Heart right ventricle (tissue), 16 donors: ENCODE measurements around the gene SAYSD1. TPM values are rescaled to one million over a fixed set of nuclear protein-coding genes. Genes with fewer than 3 reads are reported as not detected.

Source experiments
- ATAC-seq, 8 donors: fragments of 200-7000 bp; cut with Tn5 transposase; one replicate each; pipeline ENCODE4 v1.9.1; 2020; ENCODE audit warnings: mild to moderate bottlenecking in 8 of 8, moderate library complexity in 8 of 8, moderate number of reproducible peaks in 1 of 8
- DNase-seq, 2 donors: peaks; one replicate each; pipeline ENCODE4 v3.0.0-alpha.2; 2020
- H3K27ac ChIP-seq, 10 donors: fragments of 200-600 bp; sonication (generic) in 2 of 10; one replicate each; pipeline versions ENCODE4 v1.5.0 to v1.8.0; 2020 to 2022; ENCODE audit warnings: mild to moderate bottlenecking in 3 of 10
- H3K27me3 ChIP-seq, 7 donors: fragments of 200-600 bp; one replicate each; pipeline ENCODE4 v1.8.0; 2021 to 2022; ENCODE audit warnings: mild to moderate bottlenecking in 2 of 7
- H3K36me3 ChIP-seq, 9 donors: fragments of 200-600 bp; sonication (generic) in 1 of 9; one replicate each; pipeline versions ENCODE4 v1.5.0 to v1.8.0; 2020 to 2022; ENCODE audit warnings: mild to moderate bottlenecking in 2 of 9
- H3K4me1 ChIP-seq, 9 donors: fragments of 200-600 bp; sonication (generic) in 1 of 9; one replicate each; pipeline versions ENCODE4 v1.5.0 to v1.8.0; 2020 to 2022; ENCODE audit warnings: mild to moderate bottlenecking in 4 of 9
- H3K4me3 ChIP-seq, 10 donors: fragments of 200-600 bp; sonication (generic) in 2 of 10; one replicate each; pipeline versions ENCODE4 v1.5.0 to v1.8.0; 2020 to 2022; ENCODE audit warnings: mild to moderate bottlenecking in 7 of 10, moderate library complexity in 2 of 10
- H3K9me3 ChIP-seq, 11 donors: fragments of 200-600 bp in 10 of 11; sonication (generic) in 2 of 11; one replicate each; pipeline versions ENCODE4 v1.5.0 to v1.8.0; 2013 to 2022; ENCODE audit warnings: mild to moderate bottlenecking in 2 of 11, control low read depth in 1 of 11, moderate library complexity in 1 of 11
- CTCF ChIP-seq, 9 donors: fragments of 200-600 bp; sonication (generic) in 2 of 9; IDR thresholded peaks; one replicate each; pipeline versions ENCODE4 v1.5.0 to v1.8.0; 2021 to 2022; ENCODE audit warnings: antibody characterized with exemption in 9 of 9, mild to moderate bottlenecking in 5 of 9, moderate library complexity in 1 of 9
- WGBS, 2 donors: extraction: QIAGEN DNeasy Blood & Tissue Kit; methylation state at CpG; one replicate each; pipeline ENCODE4 v1.1.7; 2013; ENCODE audit warnings: inconsistent platforms in 1 of 2; 5-methylcytosine and 5-hydroxymethylcytosine counted together
- intact Hi-C, 10 donors: fragments of 100-400 bp; cut with DNase I; formaldehyde crosslinking; loops; one replicate each; pipeline versions ENCODE4 v1.11.1 to v1.14.2; 2022
- polyA plus RNA-seq, 2 donors: library from polyadenylated mRNA; stranded (reverse); fragments of 200-250 nt; gene quantifications; one replicate each; pipeline ENCODE4 v1.2.3, GENCODE V29; 2013
- total RNA-seq, 10 donors: library from RNA; stranded (reverse); fragmentation: NEBNext Ultra II Directional in 3 of 10; extraction: Animal tissue kit (Norgen Biotek cat#: 25700) in 3 of 10; gene quantifications; one replicate each; pipeline versions ENCODE4 v1.2.1 to v1.2.4, GENCODE V29; 2021 to 2023
- donor health status: Arrhythmogenic right ventricular cardiomyopathy.
- donor health status: ischemic (EF 13 %, LVEDD 7.1; RV severe dilation, severe dysfunction).
- donor health status: healthy with polysubstance abuse.
- donor health status: DM: no; HTN: yes; CAD: no.
- donor health status: DM: no; HTN: no; CAD: no.
- donor health status: ischemic (EF 25% LVEDD 6.9; RV normal size, moderate dysfunction).
- donor health status: ischemic (EF 25% LVEDD 5.7; RV mildly dilated, moderate dysfunction).
- donor health status: healthy.
- donor health status: DM: yes; HTN: yes; CAD: no.
- donor health status: Ischemic cardiomyopathy.
- donor health status: ischemic (EF 35%, LVEDD 5.7; RV mildly dilated, moderate dysfunction).
- donor health status: nonischemic (EF 11% LVEDD 7.7; RV severe dilation, severe dysfunction).
- donor health status: DM: yes; HTN: yes; CAD: no.
- donor health status: PGD.
- donor health status: ischemic (EF 29% LVEDD 5.4; RV normal size, mild dysfunction).
- donor health status: nonischemic (EF 23%, LVEDD 6.1; RV moderate dilation, normal function).

SAYSD1 gene
- total and polyA plus RNA-seq, 12 donors: 6.4 to 11.5 (median 8.9) TPM

- intact Hi-C loops: no loop called here
- Histone ChIP-seq H3K4me3 (no peak overlapping the region), H3K9me3 (no peaks in the 10 kb centered on the region), H3K36me3 (no peaks in the 10 kb centered on the region), H3K27me3 (peaks cover 0 to 24% (median 0%) of the 10 kb centered on the region in 7 donors), H3K4me1 (peaks cover 0 to 6% (median under 1%) of the 10 kb centered on the region in 9 donors), H3K27ac (no peak overlapping the region)
- ATAC-seq (no peak), DNase-seq (no peak)
- TF ChIP-seq CTCF (IDR thresholded peaks at IDR 0.05): no peak
- WGBS, 2 donors: 81% methylated on average over 7 of the region's 7 CpGs
Observed at GRCh38 chr6:39068391-39068790, 46.6 kb downstream of the SAYSD1 start.

GRCh38 chr6:39065561-39065960 lies 49.4 kb downstream of the SAYSD1 start:
- Histone ChIP-seq H3K27me3 (peaks cover 0 to 17% (median 0%) of the 10 kb centered on the region in 7 donors), H3K27ac (no peak overlapping the region), H3K9me3 (no peaks in the 10 kb centered on the region), H3K4me1 (peaks cover 0 to 18% (median 11%) of the 10 kb centered on the region in 9 donors), H3K36me3 (no peaks in the 10 kb centered on the region), H3K4me3 (no peak overlapping the region)
- WGBS, 2 donors: 62 to 75% methylated on average over 8 of the region's 8 CpGs
- no peak for DNase-seq
- peak in 1 of 8 donors; percentile 46 for ATAC-seq
- TF ChIP-seq CTCF (IDR thresholded peaks at IDR 0.05): no peak
- intact Hi-C loops: no loop called here

GRCh38 chr6:39063526-39063925 lies 51.5 kb downstream of the SAYSD1 start:
- 7 to 29% methylated on average over 1 of the region's 1 CpG for WGBS, 2 donors
- H3K27me3 ChIP-seq: peaks cover 0 to 17% (median 7%) of the 10 kb centered on the region in 7 donors

GRCh38 chr6:39062014-39062740 lies 52.8 kb downstream of the SAYSD1 start:
- peak in 6 of 8 donors; percentile 17 to 42 (median 30) for ATAC-seq

More at GRCh38 chr6:39063526-39063925, 51.5 kb downstream of the SAYSD1 start:
- intact Hi-C loops: no loop called here
- H3K4me1 ChIP-seq: peaks cover 0 to 18% (median 11%) of the 10 kb centered on the region in 9 donors
- ATAC-seq (peak in 5 of 8 donors; percentile 47 to 71 (median 67)), DNase-seq (no peak)
- no peaks in the 10 kb centered on the region for H3K9me3 ChIP-seq
- no peak overlapping the region for H3K4me3 ChIP-seq
- TF ChIP-seq CTCF (IDR thresholded peaks at IDR 0.05): no peak
- peak overlapping the region in 4 of 10 donors; percentile 10 to 63 (median 29) for H3K27ac ChIP-seq
- H3K36me3 ChIP-seq: no peaks in the 10 kb centered on the region

More at GRCh38 chr6:39062014-39062740, 52.8 kb downstream of the SAYSD1 start:
- Histone ChIP-seq H3K36me3 (no peaks in the 10 kb centered on the region), H3K9me3 (no peaks in the 10 kb centered on the region), H3K4me1 (peaks cover 0 to 18% (median 11%) of the 10 kb centered on the region in 9 donors), H3K27me3 (peaks cover 0 to 17% (median 7%) of the 10 kb centered on the region in 7 donors), H3K27ac (peak overlapping the region in 5 of 10 donors; percentile 7 to 34 (median 15)), H3K4me3 (no peak overlapping the region)
- no peak for TF ChIP-seq CTCF (IDR thresholded peaks at IDR 0.05)
- intact Hi-C loops: no loop called here
- DNase-seq: no peak
- 25 to 26% methylated on average over 10 of the region's 10 CpGs for WGBS, 2 donors
